GM12891 (cell line): Measurements from ENCODE around the gene POLR2A.

Experiments used
- POLR2A ChIP-seq: IDR thresholded peaks from 2 replicates; pipeline ENCODE4 v1.6.1; 2011; ENCODE audit warnings: low read depth, low read length, control low read depth
- POLR2AphosphoS5 ChIP-seq: IDR thresholded peaks from 2 replicates; pipeline ENCODE4 v1.6.1; 2011; ENCODE audit warnings: low read depth, low read length, control low read depth
- SPI1 ChIP-seq: IDR thresholded peaks from 2 replicates; pipeline ENCODE4 v1.6.1; 2011; ENCODE audit warnings: low read depth, low read length, control low read depth
- TAF1 ChIP-seq: IDR thresholded peaks from 2 replicates; pipeline ENCODE4 v1.6.1; 2011; ENCODE audit warnings: low read depth, low read length, control low read depth

DNA sequence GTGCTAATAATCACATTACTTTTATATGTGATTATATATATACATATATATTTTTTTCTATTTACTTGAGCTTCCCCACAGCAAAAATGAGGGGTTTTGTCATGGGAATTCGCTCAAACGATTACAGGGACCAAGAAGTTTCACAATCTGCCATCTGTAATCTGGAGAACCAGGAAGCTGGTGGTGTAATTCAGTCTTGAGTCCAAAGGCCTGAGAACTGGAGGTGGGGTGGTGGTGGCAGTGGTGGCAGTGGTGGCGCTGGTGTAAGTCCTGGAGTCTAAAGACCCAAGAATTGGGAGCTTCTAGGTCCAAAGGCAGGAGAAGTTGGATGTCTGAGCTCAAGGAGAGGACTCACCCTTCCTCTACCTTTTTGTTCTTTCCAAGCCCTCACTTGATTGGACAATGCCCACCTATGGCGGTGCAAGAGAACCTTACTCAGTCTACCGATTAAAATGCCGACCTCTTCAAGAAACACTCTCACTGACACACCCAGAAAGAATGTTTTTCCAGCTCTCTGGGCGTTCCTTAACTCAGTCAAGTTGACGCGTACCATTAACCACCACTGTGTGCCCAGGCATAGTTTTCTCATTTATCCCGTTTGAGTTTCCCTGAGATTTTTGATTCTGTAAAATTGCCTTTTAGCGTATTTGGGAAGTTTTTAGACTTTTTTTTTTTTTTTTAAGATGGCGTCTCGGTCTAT lies 31.9 kb downstream of the POLR2A start:
- TF ChIP-seq TAF1 (no peak), POLR2AphosphoS5 (peak; percentile 68; the same call in 1 of the 2 replicates), POLR2A (no peak), SPI1 (no peak)
